ENCODE results near the gene RPL11.

GRCh38 chr1:23709229-23709628 lies 17.6 kb downstream of the RPL11 start:
- TF ChIP-seq POLR2A (IDR thresholded peaks at IDR 0.05), result no peak
- TF ChIP-seq CTCF (IDR thresholded peaks at IDR 0.05), result no peak
